Stimulated activated naive CD4-positive, alpha-beta T cell (primary cell): ENCODE results near the gene NSUN5.
"Not testable (repeated sequence)": the region's sequence is repeated elsewhere in the genome, so short reads cannot be mapped to it uniquely, and the experiment has no call there.

Source experiments
- DNase-seq, 6 experiments: peaks; one replicate each; lab custom pipeline; 2025; lab: John Stamatoyannopoulos, UW

The NSUN5 gene

GRCh38 chr7:73267813-73268212 is 40.8 kb downstream of the NSUN5 start:
- DNase-seq: not testable (repeated sequence)

GRCh38 chr7:73266719-73267368 is 41.8 kb downstream of the NSUN5 start:
- not testable (repeated sequence) for DNase-seq

- not testable (repeated sequence) for DNase-seq
Measured at GRCh38 chr7:73262416-73262815, 46.2 kb downstream of the NSUN5 start.
